Measurements from ENCODE around the gene SLC25A12.

GRCh38 chr2:171745141-171745540 lies 148.9 kb downstream of the SLC25A12 start:
- no peak for TF ChIP-seq CTCF (IDR thresholded peaks at IDR 0.05; ENCODE audit: low read length)
- TF ChIP-seq EZH2phosphoT487 (IDR thresholded peaks at IDR 0.05; ENCODE audit: low read length): no peak
